HG03460 (cell line): ENCODE measurements around the gene C1orf226.
"Not testable (repeated sequence)": the region's sequence is repeated elsewhere in the genome, so short reads cannot be mapped to it uniquely, and the experiment has no call there.

Source experiments
- ATAC-seq: cut with Tn5 transposase; IDR thresholded peaks from one replicate; pipeline ENCODE4 v1.9.1; 2021; ENCODE audit not compliant: unreplicated experiment

The C1orf226 gene

DNA sequence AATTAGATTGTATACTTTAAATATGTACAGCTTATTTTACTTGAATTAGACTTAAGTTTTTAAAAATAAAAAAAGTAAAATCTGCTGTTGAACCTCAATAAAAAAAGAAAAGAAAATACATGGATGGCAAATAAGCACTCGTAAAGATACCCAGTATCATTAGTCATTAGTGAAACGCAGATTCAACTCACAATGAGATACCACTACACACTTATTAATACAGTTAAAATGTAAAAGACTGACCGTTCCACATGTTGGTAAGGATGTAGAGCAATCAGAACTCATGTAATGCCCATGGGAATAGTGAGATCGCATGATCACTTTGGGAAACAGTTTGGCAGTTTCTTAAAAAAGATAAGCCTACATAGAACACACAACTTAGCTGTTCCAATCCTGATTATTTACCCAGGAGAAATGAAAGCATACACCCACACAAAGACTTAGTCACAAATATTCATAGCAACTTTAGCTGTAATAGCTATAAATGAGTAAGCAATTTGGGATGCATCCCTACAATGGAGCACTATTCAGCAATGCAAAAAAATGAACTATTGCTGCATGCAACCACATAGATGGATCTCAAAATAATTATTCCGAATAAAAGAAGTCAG is 23.1 kb downstream of the C1orf226 start:
- no peak for ATAC-seq

DNA sequence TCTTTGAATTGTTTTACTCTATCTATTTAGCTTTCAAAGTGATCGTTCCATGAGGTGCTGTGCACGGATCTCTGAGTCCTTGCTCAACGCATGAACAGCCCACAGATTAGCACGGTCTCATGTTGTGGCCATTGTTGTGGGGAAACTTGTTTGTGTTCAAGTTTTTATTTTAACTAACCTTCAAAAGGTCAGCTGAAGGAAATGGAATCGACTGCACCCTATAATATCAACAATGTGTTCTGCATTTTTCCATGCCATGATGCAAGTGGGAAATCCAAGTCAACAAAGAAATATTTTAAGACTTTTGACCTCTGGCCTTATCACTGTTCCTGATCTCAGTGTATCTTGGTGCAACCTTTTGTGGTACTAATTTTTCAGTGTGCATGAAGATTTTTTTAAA is 24.3 kb downstream of the C1orf226 start:
- no peak for ATAC-seq

GRCh38 chr1:162406811-162407210 is 25.3 kb downstream of the C1orf226 start:
- ATAC-seq, result no peak

DNA sequence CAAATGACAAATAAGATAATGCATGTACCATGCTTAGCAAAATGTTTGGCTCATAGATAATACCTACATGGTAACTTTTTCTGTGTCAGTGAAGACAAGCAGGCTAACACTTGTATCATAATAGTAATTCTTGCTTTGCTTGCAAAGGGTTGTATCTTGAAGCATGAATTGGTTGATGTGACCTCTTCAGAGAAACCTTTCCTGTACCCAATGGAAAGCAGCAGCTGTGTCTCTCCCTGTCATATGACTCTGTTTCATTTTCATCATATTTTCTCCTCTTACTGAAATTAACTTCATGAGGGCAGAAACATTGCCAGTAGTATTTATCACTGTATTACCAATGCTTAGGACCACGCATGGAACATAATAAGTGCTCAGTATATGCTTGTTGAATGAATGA is 26.0 kb downstream of the C1orf226 start:
- no peak for ATAC-seq

- ATAC-seq, result no peak
Measured at GRCh38 chr1:162412002-162412401, 30.5 kb downstream of the C1orf226 start, which contains the start of gene SH2D1B. Gene SH2D1B, minus strand, starts transcription at chr1:162412136. Its CDS starts 120 bp downstream, at chr1:162412016.

DNA sequence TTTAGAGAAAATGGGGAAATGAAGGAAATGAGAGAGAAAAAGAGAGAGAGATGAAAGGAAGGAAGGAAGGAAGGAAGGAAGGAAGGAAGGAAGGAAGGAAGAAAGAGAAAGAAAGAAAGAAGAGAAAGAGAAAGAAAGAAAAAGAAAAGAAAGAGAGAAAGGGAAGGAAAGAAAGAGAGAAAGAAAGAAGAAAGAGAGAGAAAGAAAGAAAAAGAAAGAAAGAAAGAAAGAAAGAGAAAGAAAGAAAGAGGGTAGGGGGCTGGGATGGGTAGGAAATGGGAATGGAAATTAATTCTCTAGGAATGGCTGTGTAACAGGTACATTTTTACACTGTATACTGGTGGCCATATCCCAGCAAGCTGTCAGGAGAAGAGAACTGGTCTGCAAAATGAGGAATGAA is 34.7 kb downstream of the C1orf226 start:
- no peak for ATAC-seq

GRCh38 chr1:162416909-162417308 is 35.4 kb downstream of the C1orf226 start:
- no peak for ATAC-seq

DNA sequence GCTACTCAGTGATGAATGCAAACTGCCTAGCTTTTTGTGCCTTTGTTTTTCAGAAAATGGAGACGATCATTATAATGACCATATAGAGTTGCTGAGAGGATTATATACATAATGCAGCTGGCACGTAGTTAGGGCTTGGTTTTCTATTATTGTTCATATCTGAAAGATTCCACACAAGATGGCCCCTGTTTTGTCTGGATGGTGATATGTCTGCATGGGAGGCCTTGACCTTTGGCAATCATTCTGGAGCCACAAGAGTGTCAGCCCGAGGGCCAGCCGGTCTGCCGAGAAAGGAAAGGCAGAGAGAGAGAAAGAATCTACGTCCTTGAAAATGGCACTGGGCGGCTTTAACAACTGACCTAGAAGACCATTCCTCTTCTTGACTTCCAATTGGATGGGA is 36.1 kb downstream of the C1orf226 start:
- no peak for ATAC-seq

GRCh38 chr1:162418584-162418983 is 37.1 kb downstream of the C1orf226 start:
- ATAC-seq, result not testable (repeated sequence)

GRCh38 chr1:162419450-162419931 is 38.0 kb downstream of the C1orf226 start:
- not testable (repeated sequence) for ATAC-seq

DNA sequence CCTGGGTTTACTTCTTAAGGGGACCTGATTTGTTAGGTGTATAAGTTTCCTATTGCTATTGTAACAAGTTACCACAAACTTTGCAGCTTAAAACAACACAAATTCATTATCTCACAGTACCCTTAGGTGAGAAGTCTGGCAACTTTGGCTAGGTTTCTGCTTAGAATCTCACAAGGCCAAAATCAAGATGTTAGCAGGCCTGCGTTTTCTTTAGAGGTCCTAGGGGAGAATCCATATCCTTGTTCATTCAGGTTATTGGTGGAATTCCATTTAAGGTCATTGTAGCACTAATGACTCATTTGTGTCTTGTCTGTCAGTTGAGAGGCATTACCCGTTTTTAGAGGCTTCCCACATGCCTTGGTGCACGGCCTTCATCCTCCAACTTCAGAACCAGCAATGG is 38.6 kb downstream of the C1orf226 start:
- ATAC-seq, result no peak

DNA sequence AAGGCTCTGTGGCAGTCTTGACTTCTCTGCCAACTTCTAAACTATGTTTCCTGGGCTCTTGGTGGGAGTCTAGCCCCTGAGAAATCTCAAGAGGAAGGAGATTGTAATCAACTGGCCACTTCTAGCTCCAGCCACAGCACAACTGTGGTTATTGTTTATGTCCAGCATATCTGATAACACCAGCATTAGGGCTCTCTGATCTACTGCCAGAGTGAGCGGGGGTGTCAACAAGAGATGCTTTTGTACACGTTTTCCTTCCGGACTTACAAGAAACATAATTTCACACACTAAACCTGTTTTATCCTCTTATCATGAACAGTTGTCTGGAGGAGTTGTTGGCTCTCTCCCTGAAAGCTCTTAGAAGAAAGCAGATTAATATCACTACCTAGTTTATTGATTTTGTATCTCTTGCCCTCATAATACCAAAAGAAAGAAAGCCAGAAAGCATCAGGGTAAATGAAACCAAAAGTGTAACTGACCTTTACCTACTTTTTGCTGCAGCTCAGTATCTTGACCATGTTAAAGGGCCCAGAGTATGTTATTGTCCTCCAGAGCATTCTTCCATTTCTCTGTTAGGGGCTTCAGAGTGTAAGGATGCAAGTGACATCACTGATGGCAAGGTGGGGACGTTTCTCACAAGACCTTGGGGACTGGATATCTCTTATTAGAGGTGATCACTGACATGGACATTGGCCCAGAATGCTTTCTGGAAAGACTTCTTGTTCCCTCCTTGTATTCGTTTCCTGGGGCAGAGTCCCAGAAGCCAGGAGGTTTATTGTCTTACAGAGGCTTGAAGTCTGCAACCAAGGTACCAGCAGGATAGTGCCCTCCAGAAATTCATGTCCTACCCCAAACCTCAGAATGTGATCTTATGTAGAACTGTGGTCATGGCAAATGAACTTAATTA is 40.0 kb downstream of the C1orf226 start:
- no peak for ATAC-seq

- ATAC-seq, result no peak
Measured at GRCh38 chr1:162422662-162423375, 41.3 kb downstream of the C1orf226 start.

GRCh38 chr1:162430583-162430982 is 49.1 kb downstream of the C1orf226 start:
- ATAC-seq, result no peak

DNA sequence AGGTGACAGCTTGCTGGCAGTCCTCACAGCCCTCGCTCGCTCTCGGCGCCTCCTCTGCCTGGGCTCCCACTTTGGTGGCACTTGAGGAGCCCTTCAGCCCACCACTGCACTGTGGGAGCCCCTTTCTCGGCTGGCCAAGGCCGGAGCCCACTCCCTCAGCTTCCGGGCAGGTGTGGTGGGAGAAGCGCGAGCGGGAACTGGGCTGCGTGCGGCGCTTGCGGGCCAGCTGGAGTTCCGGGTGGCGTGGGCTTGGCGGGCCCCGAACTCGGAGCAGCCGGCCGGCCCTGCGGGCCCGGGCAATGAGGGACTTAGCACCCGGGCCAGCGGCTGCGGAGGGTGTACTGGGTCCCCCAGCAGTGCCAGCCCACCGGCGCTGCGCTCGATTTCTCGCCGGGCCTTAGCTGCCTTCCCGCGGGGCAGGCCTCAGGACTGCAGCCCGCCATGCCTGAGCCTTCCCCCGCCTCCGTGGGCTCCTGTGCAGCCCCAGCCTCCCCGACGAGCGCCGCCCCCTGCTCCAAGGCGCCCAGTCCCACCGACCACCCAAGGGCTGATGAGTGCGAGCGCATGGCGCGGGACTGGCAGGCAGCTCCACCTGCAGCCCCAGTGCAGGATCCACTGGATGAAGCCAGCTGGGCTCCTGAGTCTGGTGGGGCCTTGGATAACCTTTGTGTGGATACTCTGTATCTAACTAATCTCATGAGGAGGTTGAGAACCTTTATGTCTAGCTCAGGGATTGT is 51.6 kb downstream of the C1orf226 start:
- not testable (repeated sequence) for ATAC-seq
